HEK293T (cell line): ENCODE data around the gene HPS1.

Experiments used
- CTCF ChIA-PET: fragments of 350-600 bp; formaldehyde crosslinking; extraction: SDS; loops from one replicate; lab custom pipeline; 2021; ENCODE audit warnings: antibody characterized with exemption, inconsistent platforms; lab: Yijun Ruan, JAX
- POLR2A ChIA-PET: fragments of 350-600 bp; formaldehyde crosslinking; extraction: SDS; loops from one replicate; lab custom pipeline; 2020; ENCODE audit warnings: antibody characterized with exemption, inconsistent platforms; lab: Yijun Ruan, JAX
- DNase-seq: peaks from one replicate; pipeline ENCODE4 v3.0.0; 2012; ENCODE audit warnings: mixed read lengths; ENCODE audit errors: extremely low spot score
- ARNT ChIP-seq: fragments of 450-650 bp; IDR thresholded peaks from 2 replicates; pipeline ENCODE4 v1.6.1; 2017; ENCODE audit warnings: mild to moderate bottlenecking
- BHLHE40 ChIP-seq: fragments of 450-650 bp; IDR thresholded peaks from 2 replicates; pipeline ENCODE4 v1.6.1; 2016; ENCODE audit warnings: mild to moderate bottlenecking, moderate library complexity, borderline replicate concordance
- CTBP1 ChIP-seq: fragments of 450-650 bp; IDR thresholded peaks from 2 replicates; pipeline ENCODE4 v1.6.1; 2016; ENCODE audit warnings: borderline replicate concordance
- ELF4 ChIP-seq: fragments of 450-650 bp; IDR thresholded peaks from 2 replicates; pipeline ENCODE4 v1.6.1; 2017; ENCODE audit warnings: antibody characterized with exemption
- FOXA1 ChIP-seq: fragments of 450-650 bp; IDR thresholded peaks from 2 replicates; pipeline ENCODE4 v1.6.1; 2016; ENCODE audit warnings: mild to moderate bottlenecking
- FOXK2 ChIP-seq: fragments of 450-650 bp; IDR thresholded peaks from 2 replicates; pipeline ENCODE4 v1.6.1; 2016; ENCODE audit warnings: mild to moderate bottlenecking
- FOXM1 ChIP-seq: fragments of 450-650 bp; IDR thresholded peaks from 2 replicates; pipeline ENCODE4 v1.6.1; 2017; ENCODE audit warnings: mild to moderate bottlenecking, borderline replicate concordance
- HDGF ChIP-seq: fragments of 450-650 bp; IDR thresholded peaks from 2 replicates; pipeline ENCODE4 v1.6.1; 2017; ENCODE audit warnings: antibody characterized with exemption, borderline replicate concordance
- L3MBTL2 ChIP-seq: fragments of 450-650 bp; conservative IDR thresholded peaks from 2 replicates; pipeline ENCODE4 v1.6.1; 2016; ENCODE audit warnings: mild to moderate bottlenecking
- LEF1 ChIP-seq: fragments of 450-650 bp; IDR thresholded peaks from 2 replicates; pipeline ENCODE4 v1.6.1; 2017; ENCODE audit warnings: mild to moderate bottlenecking, borderline replicate concordance
- NFRKB ChIP-seq: fragments of 450-650 bp; IDR thresholded peaks from 2 replicates; pipeline ENCODE4 v1.6.1; 2016; ENCODE audit warnings: mild to moderate bottlenecking, moderate library complexity
- SP1 ChIP-seq: fragments of 450-650 bp; IDR thresholded peaks from 2 replicates; pipeline ENCODE4 v1.6.1; 2017
- SUZ12 ChIP-seq: fragments of 450-650 bp; IDR thresholded peaks from 2 replicates; pipeline ENCODE4 v1.6.1; 2016; ENCODE audit warnings: mild to moderate bottlenecking
- TARDBP ChIP-seq: fragments of 450-650 bp; IDR thresholded peaks from 2 replicates; pipeline ENCODE4 v1.6.1; 2016
- ZNF384 ChIP-seq: fragments of 450-650 bp; IDR thresholded peaks from 2 replicates; pipeline ENCODE4 v1.6.1; 2016
- TF ChIP-seq, protein P1 (sequence below): fragments of 450-650 bp; IDR thresholded peaks from 2 replicates; pipeline ENCODE4 v1.6.1; 2016

HPS1 gene

DNA sequence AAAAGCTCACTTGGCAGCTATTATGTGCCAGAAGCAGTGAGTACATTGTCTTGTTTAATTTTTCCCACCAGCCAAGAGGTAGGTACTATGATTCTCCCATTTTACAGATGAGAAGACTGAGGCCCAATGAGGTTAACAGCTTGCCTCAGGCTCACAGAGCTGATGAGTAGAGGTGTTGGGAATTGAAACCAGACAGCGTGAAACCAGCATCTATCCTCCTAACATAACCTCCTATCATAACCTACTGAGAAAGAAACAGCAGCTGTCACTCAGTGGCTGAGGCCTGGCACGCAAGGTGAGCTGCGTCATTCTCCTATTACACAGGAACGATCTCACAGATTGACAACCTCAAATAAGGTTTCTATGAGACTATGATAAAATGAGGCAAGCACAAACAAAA lies 37.9 kb downstream of the HPS1 start:
- POLR2A ChIA-PET: no interaction called here
- DNase-seq: no peak
- CTCF ChIA-PET: interaction anchor here (0.6 to 0.9 kb wide), 2 partner anchors 14 to 22 kb away, joined by 4 read pairs; no protein-coding TSS in a partner anchor
- TF ChIP-seq BHLHE40: no peak
- no peak for TF ChIP-seq SUZ12
- TF ChIP-seq ZNF384: no peak
- TF ChIP-seq, protein P1, sequence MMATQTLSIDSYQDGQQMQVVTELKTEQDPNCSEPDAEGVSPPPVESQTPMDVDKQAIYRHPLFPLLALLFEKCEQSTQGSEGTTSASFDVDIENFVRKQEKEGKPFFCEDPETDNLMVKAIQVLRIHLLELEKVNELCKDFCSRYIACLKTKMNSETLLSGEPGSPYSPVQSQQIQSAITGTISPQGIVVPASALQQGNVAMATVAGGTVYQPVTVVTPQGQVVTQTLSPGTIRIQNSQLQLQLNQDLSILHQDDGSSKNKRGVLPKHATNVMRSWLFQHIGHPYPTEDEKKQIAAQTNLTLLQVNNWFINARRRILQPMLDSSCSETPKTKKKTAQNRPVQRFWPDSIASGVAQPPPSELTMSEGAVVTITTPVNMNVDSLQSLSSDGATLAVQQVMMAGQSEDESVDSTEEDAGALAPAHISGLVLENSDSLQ: peak; percentile 18; the same call in 1 of the 2 replicates
- TF ChIP-seq CTBP1: no peak
- TF ChIP-seq FOXA1: no peak

DNA sequence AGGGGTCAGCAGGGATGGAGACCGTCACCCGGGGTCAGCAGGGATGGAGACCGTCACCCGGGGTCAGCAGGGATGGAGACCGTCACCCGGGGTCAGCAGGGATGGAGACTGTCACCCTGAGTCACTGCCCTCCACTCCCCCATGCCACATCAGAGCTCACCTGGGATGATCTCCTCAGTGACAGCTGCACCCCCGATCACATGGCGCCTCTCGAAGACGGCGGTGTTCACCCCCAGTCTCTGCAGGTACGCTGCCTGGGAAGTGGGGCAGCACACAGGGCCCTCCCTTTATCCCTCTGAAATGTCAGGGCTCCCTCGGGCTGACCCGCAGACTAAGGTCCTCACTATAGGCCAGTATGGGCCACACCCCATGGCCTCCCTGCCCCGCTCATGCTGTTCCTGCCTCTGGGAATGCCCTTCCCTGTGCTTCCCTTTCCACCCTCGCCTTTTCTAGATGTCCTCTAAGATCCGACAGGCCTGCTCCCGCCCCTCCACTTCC lies 38.9 kb downstream of the HPS1 start:
- DNase-seq: no peak
- TF ChIP-seq BHLHE40: no peak
- TF ChIP-seq TARDBP: no peak
- TF ChIP-seq SP1: no peak
- no peak for TF ChIP-seq ARNT
- no peak for TF ChIP-seq NFRKB
- no peak for TF ChIP-seq LEF1
- no peak for TF ChIP-seq HDGF
- TF ChIP-seq ZNF384: no peak
- no peak for TF ChIP-seq SUZ12
- no peak for TF ChIP-seq FOXA1
- TF ChIP-seq CTBP1: no peak
- POLR2A ChIA-PET: no interaction called here
- CTCF ChIA-PET: no interaction called here

DNA sequence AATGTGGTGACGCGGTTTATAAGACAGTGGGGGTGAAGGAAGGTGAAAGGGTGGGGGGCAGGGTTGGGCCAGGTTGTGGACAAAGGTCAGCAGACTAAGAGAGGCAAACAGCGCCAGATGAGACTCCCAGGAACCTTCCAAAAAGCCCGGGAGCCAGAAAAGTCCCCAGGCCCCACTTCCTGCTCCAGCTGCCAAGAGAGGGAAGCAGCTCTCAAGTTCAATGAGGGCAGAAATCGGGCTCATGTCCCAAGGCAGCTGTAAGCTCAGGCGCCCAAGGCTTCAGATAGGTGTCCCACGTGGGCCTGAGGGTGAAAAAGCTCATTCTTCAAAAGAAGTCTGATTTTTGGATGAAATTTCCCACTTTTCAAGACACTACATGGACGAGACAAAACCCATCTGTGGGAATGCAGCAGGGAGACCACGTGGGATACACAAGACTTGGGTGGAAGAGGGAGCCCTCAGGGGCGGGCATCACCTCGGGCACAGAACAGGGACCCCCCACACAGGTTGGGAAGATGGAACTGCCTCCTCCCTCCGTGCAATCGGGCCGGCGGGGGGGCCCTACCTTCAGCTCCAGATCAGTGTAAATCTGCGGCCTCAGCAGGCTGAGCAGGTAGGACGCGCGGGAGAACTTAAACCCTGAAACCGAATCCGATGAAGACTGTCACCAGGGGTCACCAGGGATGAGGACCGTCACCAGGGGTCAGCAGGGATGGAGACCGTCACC lies 39.6 kb downstream of the HPS1 start:
- ChIA-PET POLR2A (no interaction called here), CTCF (interaction anchor here (0.7 kb wide), 1 partner anchor 193 kb away, joined by 4 read pairs; no protein-coding TSS in a partner anchor)
- TF ChIP-seq SUZ12: no peak

DNA sequence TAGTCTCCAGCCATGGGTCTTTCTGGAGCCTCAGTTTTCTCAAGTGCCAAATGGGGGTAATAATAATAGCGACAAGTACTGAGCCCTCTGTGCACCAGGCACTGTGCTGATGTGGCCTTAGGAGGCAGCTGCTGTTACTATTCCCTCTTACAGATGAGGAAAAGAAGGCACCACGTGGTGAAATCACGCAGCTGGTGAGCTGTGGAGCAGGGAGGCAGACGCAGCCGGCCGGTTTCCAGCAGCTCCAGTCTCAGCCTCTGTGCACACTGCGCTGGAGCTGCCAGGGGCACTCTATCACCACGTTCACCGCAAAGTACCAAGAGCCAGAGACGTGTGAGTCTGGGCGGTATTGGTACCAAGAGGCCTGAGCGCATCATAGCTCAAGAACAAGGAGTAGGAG lies 41.3 kb downstream of the HPS1 start:
- no peak for DNase-seq
- ChIA-PET CTCF (interaction anchor here (0.7 kb wide), 1 partner anchor 20 kb away, joined by 3 read pairs; no protein-coding TSS in a partner anchor), POLR2A (interaction anchor here (1.6 kb wide), 1 partner anchor 10 kb away, joined by 5 read pairs; the partner anchor contains the start of gene PYROXD2)
- no peak for TF ChIP-seq LEF1
- TF ChIP-seq SP1: no peak
- no peak for TF ChIP-seq NFRKB
- TF ChIP-seq BHLHE40: no peak
- no peak for TF ChIP-seq SUZ12
- TF ChIP-seq CTBP1: no peak
- TF ChIP-seq, protein P1: no peak
- no peak for TF ChIP-seq FOXA1
- no peak for TF ChIP-seq ARNT
- TF ChIP-seq FOXM1: no peak
- TF ChIP-seq HDGF: no peak
- no peak for TF ChIP-seq ELF4

More for the DNA sequence above, 39.6 kb downstream of the HPS1 start:
- DNase-seq: no peak

DNA sequence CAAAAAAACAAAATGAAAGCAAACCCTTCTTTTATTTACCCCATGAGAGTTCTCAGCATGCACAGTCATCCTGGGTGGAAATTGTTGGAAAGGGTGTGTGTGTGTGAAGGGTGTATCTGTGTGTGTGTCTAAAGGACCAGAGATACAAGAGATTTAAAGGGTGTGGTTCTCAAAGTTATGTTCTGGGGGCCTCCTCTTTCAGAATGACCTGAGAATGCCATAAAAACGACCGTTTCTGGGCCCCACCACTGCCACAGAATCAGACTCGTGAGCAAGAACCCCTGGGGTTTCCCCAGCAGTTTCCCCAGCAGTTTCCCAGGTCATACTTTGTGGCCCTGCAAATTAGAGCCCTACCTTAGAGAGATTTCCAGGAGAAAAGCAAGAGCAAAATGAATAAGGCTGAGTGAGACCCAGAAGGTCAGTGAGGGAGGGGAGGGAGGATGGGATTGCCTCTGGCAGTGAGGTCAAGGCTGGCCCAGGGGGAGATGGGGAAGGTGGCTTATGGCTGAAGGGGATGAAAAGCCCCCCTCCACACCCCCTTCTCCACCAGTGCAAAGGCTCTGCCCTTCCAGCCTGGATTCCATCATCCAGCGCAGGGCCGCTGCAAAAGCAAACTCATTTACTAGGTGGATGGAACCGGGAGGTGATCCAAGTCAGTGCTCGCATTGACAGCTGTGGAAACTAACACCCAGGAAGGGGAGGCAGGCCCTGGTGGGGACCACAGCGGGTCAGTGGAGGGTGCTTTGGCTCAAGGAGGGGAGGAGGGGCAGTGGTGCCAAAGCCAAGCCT lies 42.0 kb downstream of the HPS1 start:
- TF ChIP-seq FOXK2 (no peak), FOXA1 (no peak), CTBP1 (no peak), HDGF (no peak), L3MBTL2 (no peak), SP1 (no peak), NFRKB (no peak), ELF4 (no peak), SUZ12 (no peak), TARDBP (no peak), LEF1 (no peak), ZNF384 (no peak), ARNT (no peak)
- TF ChIP-seq, protein P1: no peak
- ChIA-PET CTCF (no interaction called here), POLR2A (interaction anchor here (1.6 kb wide), 1 partner anchor 10 kb away, joined by 5 read pairs; the partner anchor contains the start of gene PYROXD2)
- no peak for DNase-seq
